GM12878 (cell line): Measurements from ENCODE around the gene PIGX. TPM values are rescaled to one million over a fixed set of nuclear protein-coding genes. Genes with fewer than 3 reads are reported as not detected.

Experiments
- ATAC-seq: fragments of 200-7000 bp; cut with Tn5 transposase; 3 replicates; pipeline ENCODE4 v1.9.1; 2020; ENCODE audit warnings: mild to moderate bottlenecking, moderate library complexity
- BruUV-seq: library from RNA; stranded (reverse); fragments of 400-500 nt; replicated peaks from 2 replicates; lab custom pipeline; 2021; lab: Mats Ljungman, UMichigan
- CTCF ChIA-PET: fragments of 300-600 bp; sonication (Branson Sonifier 250); formaldehyde crosslinking; extraction: SDS; loops from one replicate; lab custom pipeline; 2021; ENCODE audit warnings: inconsistent platforms; lab: Yijun Ruan, JAX
- POLR2A ChIA-PET: fragments of 350-600 bp; formaldehyde crosslinking; extraction: SDS; loops from one replicate; lab custom pipeline; 2021; ENCODE audit warnings: inconsistent platforms; lab: Charles Lee
- RAD21 ChIA-PET: fragments of 300-600 bp; sonication (Branson Sonifier 250); formaldehyde crosslinking; loops from one replicate; lab custom pipeline; 2023; ENCODE audit warnings: antibody characterized with exemption; ENCODE audit not compliant: unreplicated experiment; lab: Charles Lee
- SMC1A ChIA-PET: fragments of 300-600 bp; sonication (Branson Sonifier 250); formaldehyde crosslinking; loops from one replicate; lab custom pipeline; 2023; ENCODE audit not compliant: unreplicated experiment, uncharacterized antibody; lab: Charles Lee
- DNase-seq: peaks from one replicate; pipeline ENCODE4 v3.0.0-alpha.2; 2011; ENCODE audit warnings: low read depth, low spot score
- FAIRE-seq: peaks from 3 replicates; lab custom pipeline; 2011; peaks lifted over from hg19 to GRCh38; lab: Jason Lieb, UNC
- H2AFZ ChIP-seq: 2 replicates; pipeline ENCODE4 v1.6.0; 2011; ENCODE audit warnings: low read depth, low read length, control low read depth; ENCODE audit not compliant: control insufficient read depth
- H3K27ac ChIP-seq: 2 replicates; pipeline ENCODE4 v1.5.1; 2011; ENCODE audit warnings: control low read depth; ENCODE audit not compliant: control insufficient read depth, insufficient read depth
- H3K27me3 ChIP-seq, 2 experiments: replicated peaks in 1 of 2; 2 replicates each; pipeline versions ENCODE4 v1.6.0 to v1.6.1; 2011; ENCODE audit warnings: low read length in 1 of 2; ENCODE audit not compliant: control insufficient read depth in 2 of 2, insufficient read depth in 2 of 2
- H3K36me3 ChIP-seq, 2 experiments: 2 replicates each; pipeline ENCODE4 v1.5.1; 2011; ENCODE audit warnings: low read length in 1 of 2; ENCODE audit not compliant: control insufficient read depth in 2 of 2, insufficient read depth in 2 of 2
- H3K4me1 ChIP-seq: 2 replicates; pipeline ENCODE4 v1.6.1; 2011; ENCODE audit warnings: mild to moderate bottlenecking, low read length, moderate library complexity, mixed read lengths; ENCODE audit not compliant: control insufficient read depth, insufficient read depth
- H3K4me2 ChIP-seq: 2 replicates; pipeline ENCODE4 v1.6.0; 2011; ENCODE audit warnings: control low read depth; ENCODE audit not compliant: control insufficient read depth, insufficient read depth
- H3K4me3 ChIP-seq: fragments of 200-600 bp; sonication (generic); 2 replicates; pipeline ENCODE4 v1.5.1; 2016
- H3K79me2 ChIP-seq: 2 replicates; pipeline ENCODE4 v1.6.0; 2011; ENCODE audit warnings: low read length; ENCODE audit not compliant: control insufficient read depth, insufficient read depth
- H3K9ac ChIP-seq: 2 replicates; pipeline ENCODE4 v1.8.0; 2011; ENCODE audit warnings: low read length, control low read depth, mixed read lengths; ENCODE audit not compliant: control insufficient read depth, insufficient read depth
- H3K9me3 ChIP-seq: replicated peaks from 3 replicates; pipeline ENCODE4 v1.5.1; 2011; ENCODE audit warnings: mild to moderate bottlenecking, low read length; ENCODE audit not compliant: control insufficient read depth, insufficient read depth
- H4K20me1 ChIP-seq: 2 replicates; pipeline ENCODE4 v1.6.0; 2011; ENCODE audit not compliant: control insufficient read depth, insufficient read depth
- ATF2 ChIP-seq: IDR thresholded peaks from 2 replicates; pipeline ENCODE4 v1.6.1; 2012; ENCODE audit warnings: low read length, inconsistent platforms
- CBX5 ChIP-seq: sonication (generic); IDR thresholded peaks from 2 replicates; pipeline ENCODE4 v1.6.1; 2016; ENCODE audit warnings: low read depth, moderate library complexity, mild to moderate bottlenecking, inconsistent platforms
- CTCF ChIP-seq, 3 experiments: IDR thresholded peaks in 2 of 3; conservative IDR thresholded peaks in 1 of 3; 2 replicates each; pipeline ENCODE4 v1.5.1; 2011; ENCODE audit warnings: low read depth in 3 of 3, low read length in 3 of 3, mild to moderate bottlenecking in 3 of 3, control low read depth in 2 of 3, moderate library complexity in 2 of 3, inconsistent platforms in 1 of 3, mixed read lengths in 1 of 3; ENCODE audit not compliant: control insufficient read depth in 2 of 3, insufficient read depth in 1 of 3; ENCODE audit errors: extremely low read depth in 1 of 3
- FOXK2 ChIP-seq: fragments of 450-650 bp; IDR thresholded peaks from 2 replicates; pipeline ENCODE4 v1.6.1; 2017; ENCODE audit warnings: mild to moderate bottlenecking, moderate library complexity
- IRF5 ChIP-seq: fragments of 450-650 bp; IDR thresholded peaks from 2 replicates; pipeline ENCODE4 v1.6.1; 2017; ENCODE audit warnings: borderline replicate concordance
- POLR2AphosphoS5 ChIP-seq: IDR thresholded peaks from 2 replicates; pipeline ENCODE4 v1.6.1; 2011; ENCODE audit warnings: mild to moderate bottlenecking, low read length, inconsistent platforms
- SIX5 ChIP-seq: IDR thresholded peaks from 2 replicates; pipeline ENCODE4 v1.6.1; 2011; ENCODE audit warnings: mild to moderate bottlenecking, low read depth, low read length, moderate library complexity; ENCODE audit not compliant: severe bottlenecking
- SMAD5 ChIP-seq: IDR thresholded peaks from 2 replicates; pipeline ENCODE4 v1.6.1; 2016; ENCODE audit warnings: antibody characterized with exemption, low read depth
- SMARCA5 ChIP-seq: fragments of 450-650 bp; IDR thresholded peaks from 2 replicates; pipeline ENCODE4 v1.6.1; 2017; ENCODE audit warnings: mild to moderate bottlenecking
- TBL1XR1 ChIP-seq: IDR thresholded peaks from 2 replicates; pipeline ENCODE4 v1.6.1; 2012; ENCODE audit warnings: low read depth, low read length, improper control_type of control experiment
- ZBED1 ChIP-seq: IDR thresholded peaks from 2 replicates; pipeline ENCODE4 v1.6.1; 2016; ENCODE audit warnings: borderline replicate concordance
- WGBS: methylation state at CpG from one replicate; pipeline ENCODE4 v1.1.6; 2016; ENCODE audit warnings: low lambda C conversion rate; ENCODE audit not compliant: insufficient replicate concordance, insufficient coverage; ENCODE audit errors: missing lambda C conversion rate; 5-methylcytosine and 5-hydroxymethylcytosine counted together
- in situ Hi-C: fragments of 300-500 bp; cut with MboI; formaldehyde crosslinking; loops from 9 replicates; pipeline ENCODE4 v1.14.3; 2018; ENCODE audit warnings: mixed read lengths
- intact Hi-C: fragments of 100-400 bp; cut with micrococcal nuclease; formaldehyde crosslinking; loops from one replicate; pipeline ENCODE4 v1.14.2; 2022; ENCODE audit not compliant: unreplicated experiment
- polyA plus RNA-seq, 11 experiments: library from polyadenylated mRNA; depleted of rRNA in 4 of 11; unstranded in 6 of 11; stranded (reverse) in 5 of 11; fragments of >200 nt; fragmentation: Nextera tagmentation in 4 of 11; fragmentation: Illumina TruSeq in 1 of 11; extraction: Ambion mirVana in 4 of 11; extraction: Trizol in 1 of 11; gene quantifications; 1 replicate in 1 of 11; 2 replicates in 10 of 11; pipeline versions ENCODE4 v1.2.1 to v1.2.3, GENCODE V29; 2011 to 2016; ENCODE audit warnings: inconsistent platforms in 2 of 11, missing spikeins in 2 of 11, low read depth in 1 of 11
- total RNA-seq, 4 experiments: library from RNA; depleted of rRNA in 3 of 4; stranded (reverse); fragments of >200 nt in 3 of 4; fragmentation: Illumina TruSeq in 1 of 4; extraction: Trizol in 1 of 4; gene quantifications; 2 replicates each; pipeline versions ENCODE4 v1.2.1 to v1.2.3, GENCODE V29; 2013 to 2021

The PIGX gene
- total and polyA plus RNA-seq, 10 of the 15 experiments (the other 5 are each of a cell fraction or from before 2014, with no cell fraction given), result 3.8 to 40.0 (median 22.3) TPM

GRCh38 chr3:196706731-196707130, 5.4 kb upstream of the PIGX start:
- H3K9ac ChIP-seq, result no peak overlapping the region
- no TSS peak for BruUV-seq
- no peaks in the 10 kb centered on the region; a peak in 1 of 4 replicates for H3K36me3 ChIP-seq
- in situ Hi-C loops (no loop called here), intact Hi-C loops (no loop called here)
- RAD21 ChIA-PET, result interaction anchor here (0.6 to 1.4 kb wide), 2 partner anchors 22 to 955 kb away, joined by 3 to 5 read pairs; no protein-coding TSS in a partner anchor
- ATAC-seq (no peak), FAIRE-seq (no peak), DNase-seq (no peak)
- H3K27me3 ChIP-seq, result no peaks in the 10 kb centered on the region
- no peaks in the 10 kb centered on the region for H3K4me1 ChIP-seq
- TF ChIP-seq CBX5, result no peak
- no peak for TF ChIP-seq SIX5
- no peak for TF ChIP-seq SMAD5
- no peak for TF ChIP-seq ZBED1
- TF ChIP-seq CTCF (IDR thresholded peaks at IDR 0.05 in 2 of 3, conservative IDR thresholded peaks at IDR 0.05 in 1 of 3; ENCODE audit: control insufficient read depth in 2 of 3, extremely low read depth in 1 of 3, insufficient read depth in 1 of 3, low read depth in 3 of 3, low read length in 3 of 3), result no peak
- no peak for TF ChIP-seq IRF5
- no peak for TF ChIP-seq POLR2AphosphoS5
- no peak for TF ChIP-seq FOXK2
- TF ChIP-seq TBL1XR1, result no peak
- no peak for TF ChIP-seq SMARCA5
- TF ChIP-seq ATF2, result no peak
- no peak overlapping the region for H3K4me3 ChIP-seq
- WGBS, result 100% methylated on average over 1 of the region's 4 CpGs
- no peak overlapping the region for H2AFZ ChIP-seq
- POLR2A ChIA-PET, result interaction anchor here (1.0 kb wide), 1 partner anchor 10 kb away, joined by 3 read pairs; no protein-coding TSS in a partner anchor
- H3K27ac ChIP-seq, result no peak overlapping the region
- H3K79me2 ChIP-seq, result no peaks in the 10 kb centered on the region
- no peaks in the 10 kb centered on the region for H4K20me1 ChIP-seq
- CTCF ChIA-PET, result interaction anchor here (1.1 kb wide), 1 partner anchor 99 kb away, joined by 3 read pairs; no protein-coding TSS in a partner anchor
- SMC1A ChIA-PET, result interaction anchor here (1.6 kb wide), 1 partner anchor 11 kb away, joined by 4 read pairs; no protein-coding TSS in a partner anchor
- H3K9me3 ChIP-seq, result no peaks in the 10 kb centered on the region
- no peak overlapping the region for H3K4me2 ChIP-seq
